Right lobe of liver (tissue), 4 donors: ENCODE measurements around the gene CDHR2.

Experiments
- POLR2A ChIP-seq: fragments of 450-650 bp; IDR thresholded peaks from one replicate; pipeline ENCODE4 v1.6.1; 2017; ENCODE audit warnings: antibody characterized with exemption, mild to moderate bottlenecking
- TF ChIP-seq, protein P1 (sequence below), 4 donors: fragments of 200-600 bp in 3 of 4; fragments of 450-650 bp in 1 of 4; IDR thresholded peaks; one replicate each; pipeline versions ENCODE4 v1.5.1 to v1.8.0; 2016 to 2022; ENCODE audit warnings: antibody characterized with exemption in 4 of 4, mild to moderate bottlenecking in 2 of 4
- donor health status: DM: no; HTN: no; CAD: no.
- donor health status: DM: no; HTN: no; CAD: no.
- donor health status: DM: no; HTN: yes; CAD: no.

DNA sequence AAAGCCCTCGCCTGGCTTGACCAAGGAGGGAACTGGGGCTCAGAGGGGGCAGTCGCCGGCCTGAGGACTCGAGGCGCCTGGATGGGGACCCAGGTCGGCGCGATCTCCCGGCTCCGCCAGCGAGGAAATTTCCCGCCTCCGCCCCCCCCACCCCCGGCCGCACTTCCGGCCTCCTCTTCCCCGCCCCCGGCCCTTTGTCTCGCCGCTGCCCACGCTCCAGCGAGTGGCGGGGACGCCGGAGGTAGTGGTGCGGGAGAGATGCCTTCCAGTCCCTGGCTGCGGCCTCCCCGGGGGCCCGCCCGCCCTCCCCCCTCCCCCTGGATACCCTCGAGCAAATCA is 61.3 kb downstream of the CDHR2 start:
- no peak for TF ChIP-seq POLR2A
- TF ChIP-seq, protein P1, sequence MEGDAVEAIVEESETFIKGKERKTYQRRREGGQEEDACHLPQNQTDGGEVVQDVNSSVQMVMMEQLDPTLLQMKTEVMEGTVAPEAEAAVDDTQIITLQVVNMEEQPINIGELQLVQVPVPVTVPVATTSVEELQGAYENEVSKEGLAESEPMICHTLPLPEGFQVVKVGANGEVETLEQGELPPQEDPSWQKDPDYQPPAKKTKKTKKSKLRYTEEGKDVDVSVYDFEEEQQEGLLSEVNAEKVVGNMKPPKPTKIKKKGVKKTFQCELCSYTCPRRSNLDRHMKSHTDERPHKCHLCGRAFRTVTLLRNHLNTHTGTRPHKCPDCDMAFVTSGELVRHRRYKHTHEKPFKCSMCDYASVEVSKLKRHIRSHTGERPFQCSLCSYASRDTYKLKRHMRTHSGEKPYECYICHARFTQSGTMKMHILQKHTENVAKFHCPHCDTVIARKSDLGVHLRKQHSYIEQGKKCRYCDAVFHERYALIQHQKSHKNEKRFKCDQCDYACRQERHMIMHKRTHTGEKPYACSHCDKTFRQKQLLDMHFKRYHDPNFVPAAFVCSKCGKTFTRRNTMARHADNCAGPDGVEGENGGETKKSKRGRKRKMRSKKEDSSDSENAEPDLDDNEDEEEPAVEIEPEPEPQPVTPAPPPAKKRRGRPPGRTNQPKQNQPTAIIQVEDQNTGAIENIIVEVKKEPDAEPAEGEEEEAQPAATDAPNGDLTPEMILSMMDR (IDR thresholded peaks at IDR 0.05): no peak
